ENCODE measurements around the gene PKP3.

DNA sequence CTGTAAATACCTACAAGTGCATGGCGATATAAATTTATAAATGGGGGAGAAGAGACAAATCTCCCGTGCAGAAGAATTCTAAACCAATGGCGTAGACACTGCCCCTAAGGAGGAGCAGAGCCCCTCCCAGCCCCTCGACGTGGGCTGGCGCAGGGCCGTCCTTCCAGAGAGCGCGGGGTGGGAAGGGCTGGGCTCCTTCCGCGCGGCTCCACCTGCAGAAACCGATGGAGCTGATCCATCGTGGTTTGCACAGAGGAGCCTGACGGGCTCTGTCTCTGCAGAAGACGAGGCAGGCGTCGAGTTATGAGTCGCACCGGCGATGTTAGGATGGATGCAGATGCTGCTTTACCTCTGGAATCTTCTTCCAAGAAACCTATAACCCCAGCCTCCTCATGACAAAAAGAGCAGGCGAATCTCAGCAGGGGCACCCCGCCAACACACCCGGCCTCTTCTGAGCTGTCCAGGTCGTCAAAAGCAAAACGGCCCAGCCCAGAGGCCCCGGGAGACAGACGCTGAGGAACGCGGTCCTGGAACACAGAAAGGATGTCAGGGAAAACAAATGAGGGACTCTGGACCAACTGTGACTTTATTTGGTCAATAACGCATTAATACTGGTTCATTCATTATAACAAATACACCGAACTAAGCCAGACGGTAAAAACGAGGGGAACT is 35.7 kb upstream of the PKP3 start:
- TF ChIP-seq POLR2AphosphoS5 (IDR thresholded peaks at IDR 0.05; ENCODE audit: insufficient read depth in 1 of 2, low read depth in 1 of 2) (no peak), POLR2A (IDR thresholded peaks at IDR 0.05) (no peak)
- TF ChIP-seq, protein P1, sequence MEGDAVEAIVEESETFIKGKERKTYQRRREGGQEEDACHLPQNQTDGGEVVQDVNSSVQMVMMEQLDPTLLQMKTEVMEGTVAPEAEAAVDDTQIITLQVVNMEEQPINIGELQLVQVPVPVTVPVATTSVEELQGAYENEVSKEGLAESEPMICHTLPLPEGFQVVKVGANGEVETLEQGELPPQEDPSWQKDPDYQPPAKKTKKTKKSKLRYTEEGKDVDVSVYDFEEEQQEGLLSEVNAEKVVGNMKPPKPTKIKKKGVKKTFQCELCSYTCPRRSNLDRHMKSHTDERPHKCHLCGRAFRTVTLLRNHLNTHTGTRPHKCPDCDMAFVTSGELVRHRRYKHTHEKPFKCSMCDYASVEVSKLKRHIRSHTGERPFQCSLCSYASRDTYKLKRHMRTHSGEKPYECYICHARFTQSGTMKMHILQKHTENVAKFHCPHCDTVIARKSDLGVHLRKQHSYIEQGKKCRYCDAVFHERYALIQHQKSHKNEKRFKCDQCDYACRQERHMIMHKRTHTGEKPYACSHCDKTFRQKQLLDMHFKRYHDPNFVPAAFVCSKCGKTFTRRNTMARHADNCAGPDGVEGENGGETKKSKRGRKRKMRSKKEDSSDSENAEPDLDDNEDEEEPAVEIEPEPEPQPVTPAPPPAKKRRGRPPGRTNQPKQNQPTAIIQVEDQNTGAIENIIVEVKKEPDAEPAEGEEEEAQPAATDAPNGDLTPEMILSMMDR (IDR thresholded peaks at IDR 0.05), result no peak

All from vagina (tissue), 2 donors.